Adrenal gland (tissue), 5 donors: ENCODE data around the gene CACNA1C.

Experiments
- POLR2A ChIP-seq, 2 donors: fragments of 450-650 bp; IDR thresholded peaks; one replicate each; pipeline ENCODE4 v1.6.1; 2017; ENCODE audit warnings: antibody characterized with exemption in 2 of 2, mild to moderate bottlenecking in 2 of 2, moderate library complexity in 1 of 2
- TF ChIP-seq, protein P1 (sequence below), 6 experiments: fragments of 450-650 bp in 4 of 6; fragments of 200-600 bp in 2 of 6; sonication (generic) in 1 of 6; IDR thresholded peaks; 1 replicate in 5 of 6; 2 replicates in 1 of 6; pipeline versions ENCODE4 v1.5.1 to v1.8.0; 2016 to 2021; ENCODE audit warnings: antibody characterized with exemption in 6 of 6, mild to moderate bottlenecking in 2 of 6, moderate library complexity in 1 of 6
- donor health status: DM: no; HTN: no; CAD: no.

DNA sequence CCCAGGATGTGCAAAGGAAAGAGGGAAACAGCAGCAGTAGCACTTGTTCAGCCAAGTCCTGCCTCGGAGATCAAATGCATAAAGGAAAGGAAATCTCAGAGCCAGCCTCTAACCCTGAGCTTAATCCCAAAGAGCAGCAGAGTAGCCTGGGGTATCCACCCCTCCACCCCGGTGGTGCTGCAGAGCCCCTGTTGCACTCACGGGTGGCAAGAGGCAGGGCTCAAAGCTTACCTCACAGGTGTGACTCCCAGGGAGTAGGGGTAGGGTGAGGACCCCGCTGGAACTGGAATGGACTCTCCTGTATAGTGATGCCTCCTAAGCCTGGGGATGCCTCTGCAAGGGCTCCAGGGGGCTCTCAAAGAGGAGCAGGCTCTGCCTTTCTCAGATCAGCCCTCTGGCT lies 211.1 kb downstream of the CACNA1C start:
- TF ChIP-seq, protein P1, sequence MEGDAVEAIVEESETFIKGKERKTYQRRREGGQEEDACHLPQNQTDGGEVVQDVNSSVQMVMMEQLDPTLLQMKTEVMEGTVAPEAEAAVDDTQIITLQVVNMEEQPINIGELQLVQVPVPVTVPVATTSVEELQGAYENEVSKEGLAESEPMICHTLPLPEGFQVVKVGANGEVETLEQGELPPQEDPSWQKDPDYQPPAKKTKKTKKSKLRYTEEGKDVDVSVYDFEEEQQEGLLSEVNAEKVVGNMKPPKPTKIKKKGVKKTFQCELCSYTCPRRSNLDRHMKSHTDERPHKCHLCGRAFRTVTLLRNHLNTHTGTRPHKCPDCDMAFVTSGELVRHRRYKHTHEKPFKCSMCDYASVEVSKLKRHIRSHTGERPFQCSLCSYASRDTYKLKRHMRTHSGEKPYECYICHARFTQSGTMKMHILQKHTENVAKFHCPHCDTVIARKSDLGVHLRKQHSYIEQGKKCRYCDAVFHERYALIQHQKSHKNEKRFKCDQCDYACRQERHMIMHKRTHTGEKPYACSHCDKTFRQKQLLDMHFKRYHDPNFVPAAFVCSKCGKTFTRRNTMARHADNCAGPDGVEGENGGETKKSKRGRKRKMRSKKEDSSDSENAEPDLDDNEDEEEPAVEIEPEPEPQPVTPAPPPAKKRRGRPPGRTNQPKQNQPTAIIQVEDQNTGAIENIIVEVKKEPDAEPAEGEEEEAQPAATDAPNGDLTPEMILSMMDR (IDR thresholded peaks at IDR 0.05): no peak
- TF ChIP-seq POLR2A (IDR thresholded peaks at IDR 0.05): no peak
